Neural progenitor cell (in vitro differentiated cells): ENCODE measurements around the gene SDC4. TPM values are rescaled to one million over a fixed set of nuclear protein-coding genes. Genes with fewer than 3 reads are reported as not detected.

Source experiments
- DNase-seq: peaks from one replicate; pipeline ENCODE4 v3.0.0-alpha.2; 2016; ENCODE audit warnings: low spot score
- H2AFZ ChIP-seq: fragments of 200-600 bp; sonication (generic); replicated peaks from 2 replicates; pipeline ENCODE4 v1.6.1; 2016; ENCODE audit warnings: antibody characterized with exemption
- H3F3A ChIP-seq: fragments of 200-600 bp; sonication (generic); 2 replicates; pipeline ENCODE4 v1.6.1; 2016; ENCODE audit warnings: antibody characterized with exemption, low read depth
- H3K27ac ChIP-seq: fragments of 200-600 bp; sonication (generic); 2 replicates; pipeline ENCODE4 v1.5.1; 2016; ENCODE audit warnings: mild to moderate bottlenecking
- H3K27me3 ChIP-seq: fragments of 200-600 bp; sonication (generic); 2 replicates; pipeline ENCODE4 v1.6.1; 2016; ENCODE audit warnings: mild to moderate bottlenecking, moderate library complexity
- H3K36me3 ChIP-seq: fragments of 200-600 bp; sonication (generic); 2 replicates; pipeline ENCODE4 v1.5.1; 2016
- H3K4me1 ChIP-seq: fragments of 200-600 bp; sonication (generic); 2 replicates; pipeline ENCODE4 v1.6.1; 2016; ENCODE audit warnings: mixed run types
- H3K4me2 ChIP-seq: fragments of 200-600 bp; sonication (generic); 2 replicates; pipeline ENCODE4 v1.6.1; 2016
- H3K4me3 ChIP-seq: fragments of 200-600 bp; sonication (generic); 2 replicates; pipeline ENCODE4 v1.5.1; 2016
- H3K79me2 ChIP-seq: fragments of 200-600 bp; sonication (generic); 2 replicates; pipeline ENCODE4 v1.6.1; 2016; ENCODE audit warnings: low read depth
- H3K9ac ChIP-seq: fragments of 200-600 bp; sonication (generic); 2 replicates; pipeline ENCODE4 v1.6.1; 2016
- H3K9me3 ChIP-seq: fragments of 200-600 bp; sonication (generic); 2 replicates; pipeline ENCODE4 v1.5.1; 2016; ENCODE audit warnings: low read depth
- H4K20me1 ChIP-seq: fragments of 200-600 bp; sonication (generic); 2 replicates; pipeline ENCODE4 v1.6.1; 2016; ENCODE audit warnings: low read depth
- H3K27ac Mint-ChIP-seq: 3 replicates; pipeline ENCODE4 v1.8.0; 2021; ENCODE audit warnings: mixed read lengths
- H3K27me3 Mint-ChIP-seq: 2 replicates; pipeline ENCODE4 v1.8.0; 2022; ENCODE audit warnings: low read depth, mild to moderate bottlenecking, inconsistent platforms, moderate library complexity, mixed read lengths; ENCODE audit not compliant: insufficient read depth
- H3K36me3 Mint-ChIP-seq: 3 replicates; pipeline ENCODE4 v1.8.0; 2021; ENCODE audit warnings: mixed read lengths
- H3K4me1 Mint-ChIP-seq: 3 replicates; pipeline ENCODE4 v1.8.0; 2021; ENCODE audit warnings: mixed read lengths
- H3K4me3 Mint-ChIP-seq: 3 replicates; pipeline ENCODE4 v1.8.0; 2021; ENCODE audit warnings: mild to moderate bottlenecking, moderate library complexity, mixed read lengths
- H3K9me3 Mint-ChIP-seq: 3 replicates; pipeline ENCODE4 v1.8.0; 2020; ENCODE audit warnings: mixed read lengths
- CTCF ChIP-seq: fragments of 200-600 bp; sonication (generic); IDR thresholded peaks from 2 replicates; pipeline ENCODE4 v1.5.1; 2017; ENCODE audit warnings: antibody characterized with exemption, mild to moderate bottlenecking
- EZH2 ChIP-seq: fragments of 200-600 bp; sonication (generic); IDR thresholded peaks from 2 replicates; pipeline ENCODE4 v1.6.1; 2017; ENCODE audit warnings: antibody characterized with exemption, mild to moderate bottlenecking, moderate library complexity
- EZH2phosphoT487 ChIP-seq: fragments of 200-600 bp; sonication (generic); IDR thresholded peaks from 2 replicates; pipeline ENCODE4 v1.6.1; 2017; ENCODE audit warnings: antibody characterized with exemption
- total RNA-seq: library from RNA; depleted of rRNA; stranded (reverse); fragments of >200 nt; gene quantifications from 2 replicates; pipeline ENCODE4 v1.2.3, GENCODE V29; 2015; ENCODE audit warnings: low replicate concordance

SDC4 gene
- total RNA-seq, 1 donor from 2014 or later: 19.3 TPM

- no peaks in the 10 kb centered on the region for H3K36me3 Mint-ChIP-seq
- no peak overlapping the region for H3K27ac Mint-ChIP-seq
- Histone ChIP-seq H3K9me3 (no peaks in the 10 kb centered on the region), H3K79me2 (no peaks in the 10 kb centered on the region), H2AFZ (no peak overlapping the region), H3K4me2 (no peak overlapping the region), H4K20me1 (no peaks in the 10 kb centered on the region), H3K27me3 (peaks cover 32% of the 10 kb centered on the region), H3K4me3 (no peak overlapping the region), H3K4me1 (no peaks in the 10 kb centered on the region), H3K36me3 (no peaks in the 10 kb centered on the region), H3F3A (peaks cover 14% of the 10 kb centered on the region), H3K9ac (no peak overlapping the region), H3K27ac (no peak overlapping the region)
- no peak overlapping the region for H3K4me3 Mint-ChIP-seq
- peaks cover 21% of the 10 kb centered on the region for H3K27me3 Mint-ChIP-seq
- peaks cover under 1% of the 10 kb centered on the region for H3K9me3 Mint-ChIP-seq
- peaks cover 12% of the 10 kb centered on the region for H3K4me1 Mint-ChIP-seq
- no peak for DNase-seq
- TF ChIP-seq CTCF (no peak), EZH2phosphoT487 (no peak), EZH2 (no peak)
Observed at GRCh38 chr20:45288860-45289259, 59.4 kb downstream of the SDC4 start.

GRCh38 chr20:45288376-45288775, 59.8 kb downstream of the SDC4 start:
- TF ChIP-seq EZH2: no peak
- H3K36me3 ChIP-seq: no peaks in the 10 kb centered on the region
- peak overlapping the region; percentile 11 for H3K4me3 Mint-ChIP-seq
- peaks cover 11% of the 10 kb centered on the region for H3F3A ChIP-seq
- no peaks in the 10 kb centered on the region for H3K9me3 Mint-ChIP-seq
- peaks cover 22% of the 10 kb centered on the region for H3K27me3 Mint-ChIP-seq
- H3K4me1 ChIP-seq: no peaks in the 10 kb centered on the region
- H3K27ac Mint-ChIP-seq: no peak overlapping the region
- H3K4me3 ChIP-seq: no peak overlapping the region
- no peak overlapping the region for H3K4me2 ChIP-seq
- peaks cover 12% of the 10 kb centered on the region for H3K4me1 Mint-ChIP-seq
- H3K27me3 ChIP-seq: peaks cover 28% of the 10 kb centered on the region
- H3K9me3 ChIP-seq: no peaks in the 10 kb centered on the region
- H3K36me3 Mint-ChIP-seq: no peaks in the 10 kb centered on the region
- H3K79me2 ChIP-seq: no peaks in the 10 kb centered on the region
- no peak for DNase-seq
- H3K27ac ChIP-seq: no peak overlapping the region
- no peak overlapping the region for H2AFZ ChIP-seq
- no peak overlapping the region for H3K9ac ChIP-seq
- no peaks in the 10 kb centered on the region for H4K20me1 ChIP-seq

- Mint-ChIP-seq H3K27ac (peak overlapping the region; percentile 22), H3K4me3 (no peak overlapping the region), H3K27me3 (peaks cover 13% of the 10 kb centered on the region), H3K36me3 (no peaks in the 10 kb centered on the region), H3K9me3 (no peaks in the 10 kb centered on the region), H3K4me1 (peaks cover 2% of the 10 kb centered on the region)
- Histone ChIP-seq H3K36me3 (no peaks in the 10 kb centered on the region), H3K27me3 (no peaks in the 10 kb centered on the region), H3K9me3 (no peaks in the 10 kb centered on the region), H3K4me3 (no peak overlapping the region), H3K79me2 (no peaks in the 10 kb centered on the region), H2AFZ (no peak overlapping the region), H3K4me1 (no peaks in the 10 kb centered on the region), H4K20me1 (no peaks in the 10 kb centered on the region), H3K27ac (no peak overlapping the region), H3F3A (no peaks in the 10 kb centered on the region), H3K4me2 (no peak overlapping the region), H3K9ac (no peak overlapping the region)
- no peak for DNase-seq
- no peak for TF ChIP-seq EZH2phosphoT487
- TF ChIP-seq EZH2: no peak
- no peak for TF ChIP-seq CTCF
Observed at GRCh38 chr20:45283551-45284057, 64.6 kb downstream of the SDC4 start.

- Histone ChIP-seq H3K4me3 (no peak overlapping the region), H3K27ac (no peak overlapping the region), H3K27me3 (no peaks in the 10 kb centered on the region), H3K36me3 (no peaks in the 10 kb centered on the region), H3K9me3 (no peaks in the 10 kb centered on the region), H3K4me1 (no peaks in the 10 kb centered on the region), H4K20me1 (no peaks in the 10 kb centered on the region), H3K9ac (no peak overlapping the region), H3F3A (no peaks in the 10 kb centered on the region), H3K4me2 (no peak overlapping the region), H2AFZ (no peak overlapping the region), H3K79me2 (no peaks in the 10 kb centered on the region)
- TF ChIP-seq CTCF (no peak), EZH2 (no peak), EZH2phosphoT487 (no peak)
- Mint-ChIP-seq H3K4me3 (no peak overlapping the region), H3K36me3 (no peaks in the 10 kb centered on the region), H3K4me1 (peaks cover 2% of the 10 kb centered on the region), H3K27ac (peak overlapping the region; percentile 10), H3K27me3 (peaks cover 10% of the 10 kb centered on the region), H3K9me3 (no peaks in the 10 kb centered on the region)
- no peak for DNase-seq
Observed at GRCh38 chr20:45282700-45283550, 65.3 kb downstream of the SDC4 start.
